ENCODE results near the gene ARHGAP5. TPM values are rescaled to one million over a fixed set of nuclear protein-coding genes. Genes with fewer than 3 reads are reported as not detected.

The ARHGAP5 gene
- total and polyA plus RNA-seq, 2 donors from 2014 or later = 17.7 to 142 TPM

DNA sequence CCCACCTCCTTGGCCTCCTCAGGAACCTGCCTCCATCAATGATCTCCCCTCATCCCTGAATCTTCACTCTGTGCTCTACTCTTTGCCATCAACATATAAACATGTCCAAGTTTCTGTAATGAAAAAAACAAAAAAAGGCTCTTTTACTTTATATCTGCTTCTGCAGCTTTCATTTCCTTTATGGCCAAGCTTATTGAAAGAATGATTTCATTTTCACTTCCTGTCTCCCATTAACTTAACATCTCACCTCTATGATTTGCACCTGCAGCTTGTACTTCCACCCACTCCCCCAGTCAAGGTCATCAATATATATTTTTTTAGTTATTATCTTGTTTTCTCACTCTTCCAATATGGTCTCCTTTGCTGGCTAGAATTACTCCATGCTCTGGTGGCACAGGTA, 109.1 kb downstream of the ARHGAP5 start:
- TF ChIP-seq, protein P1, sequence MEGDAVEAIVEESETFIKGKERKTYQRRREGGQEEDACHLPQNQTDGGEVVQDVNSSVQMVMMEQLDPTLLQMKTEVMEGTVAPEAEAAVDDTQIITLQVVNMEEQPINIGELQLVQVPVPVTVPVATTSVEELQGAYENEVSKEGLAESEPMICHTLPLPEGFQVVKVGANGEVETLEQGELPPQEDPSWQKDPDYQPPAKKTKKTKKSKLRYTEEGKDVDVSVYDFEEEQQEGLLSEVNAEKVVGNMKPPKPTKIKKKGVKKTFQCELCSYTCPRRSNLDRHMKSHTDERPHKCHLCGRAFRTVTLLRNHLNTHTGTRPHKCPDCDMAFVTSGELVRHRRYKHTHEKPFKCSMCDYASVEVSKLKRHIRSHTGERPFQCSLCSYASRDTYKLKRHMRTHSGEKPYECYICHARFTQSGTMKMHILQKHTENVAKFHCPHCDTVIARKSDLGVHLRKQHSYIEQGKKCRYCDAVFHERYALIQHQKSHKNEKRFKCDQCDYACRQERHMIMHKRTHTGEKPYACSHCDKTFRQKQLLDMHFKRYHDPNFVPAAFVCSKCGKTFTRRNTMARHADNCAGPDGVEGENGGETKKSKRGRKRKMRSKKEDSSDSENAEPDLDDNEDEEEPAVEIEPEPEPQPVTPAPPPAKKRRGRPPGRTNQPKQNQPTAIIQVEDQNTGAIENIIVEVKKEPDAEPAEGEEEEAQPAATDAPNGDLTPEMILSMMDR (IDR thresholded peaks at IDR 0.05; ENCODE audit: borderline replicate concordance, extremely low read depth, insufficient read depth) = no peak
- Histone ChIP-seq H3K27ac (ENCODE audit: low read depth in 2 of 2, low read length in 2 of 2) (no peak overlapping the region), H3K36me3 (ENCODE audit: control insufficient read depth in 2 of 3, insufficient read depth in 3 of 3, low read length in 3 of 3) (no peaks in the 10 kb centered on the region), H3K27me3 (ENCODE audit: control insufficient read depth, insufficient read depth, low read length) (no peaks in the 10 kb centered on the region), H3K4me1 (ENCODE audit: control insufficient read depth in 2 of 3, insufficient read depth in 2 of 3, low read depth in 1 of 3, low read length in 3 of 3) (no peaks in the 10 kb centered on the region), H3K4me3 (ENCODE audit: low read length in 3 of 3) (no peak overlapping the region), H3K9me3 (ENCODE audit: control insufficient read depth in 2 of 3, insufficient read depth in 1 of 3, low read length in 3 of 3) (peaks cover 0 to 5% (median 2%) of the 10 kb centered on the region in 3 donors), H3K9ac (ENCODE audit: low read length in 3 of 3) (no peak overlapping the region)
- intact Hi-C loops (cut with DNase I) = no loop called here
- DNase-seq = no peak
- no peak for FAIRE-seq

DNA sequence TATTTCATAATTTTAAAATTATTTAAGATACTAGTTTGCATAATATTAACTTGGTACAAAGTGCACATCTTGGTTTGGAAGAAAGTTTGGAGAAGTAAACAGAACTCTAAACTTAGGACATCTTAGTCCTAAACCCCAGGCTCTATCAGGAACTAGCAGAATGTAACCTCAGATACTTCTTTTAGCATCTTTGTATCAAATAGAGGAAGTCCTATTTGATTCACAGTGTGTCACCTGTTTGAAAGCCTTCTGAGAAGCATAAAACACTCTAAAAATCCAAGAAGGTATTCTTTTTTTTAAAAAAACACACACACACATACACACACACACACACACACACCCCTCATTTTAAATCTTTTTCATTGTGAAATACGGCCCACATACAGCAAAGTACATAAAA, 112.7 kb downstream of the ARHGAP5 start:
- H3K27me3 ChIP-seq (ENCODE audit: control insufficient read depth, insufficient read depth, low read length) = no peaks in the 10 kb centered on the region
- H3K9me3 ChIP-seq (ENCODE audit: control insufficient read depth in 2 of 3, insufficient read depth in 1 of 3, low read length in 3 of 3) = peaks cover 0 to 5% (median 2%) of the 10 kb centered on the region in 3 donors
- TF ChIP-seq, protein P1 (IDR thresholded peaks at IDR 0.05; ENCODE audit: borderline replicate concordance, extremely low read depth, insufficient read depth) = no peak
- H3K36me3 ChIP-seq (ENCODE audit: control insufficient read depth in 2 of 3, insufficient read depth in 3 of 3, low read length in 3 of 3) = no peaks in the 10 kb centered on the region
- DNase-seq (no peak), FAIRE-seq (no peak)
- H3K4me3 ChIP-seq (ENCODE audit: low read length in 3 of 3) = no peak overlapping the region
- H3K9ac ChIP-seq (ENCODE audit: low read length in 3 of 3) = no peak overlapping the region
- H3K27ac ChIP-seq (ENCODE audit: low read depth in 2 of 2, low read length in 2 of 2) = no peak overlapping the region
- intact Hi-C loops (cut with DNase I) = no loop called here
- no peaks in the 10 kb centered on the region for H3K4me1 ChIP-seq (ENCODE audit: control insufficient read depth in 2 of 3, insufficient read depth in 2 of 3, low read depth in 1 of 3, low read length in 3 of 3)

DNA sequence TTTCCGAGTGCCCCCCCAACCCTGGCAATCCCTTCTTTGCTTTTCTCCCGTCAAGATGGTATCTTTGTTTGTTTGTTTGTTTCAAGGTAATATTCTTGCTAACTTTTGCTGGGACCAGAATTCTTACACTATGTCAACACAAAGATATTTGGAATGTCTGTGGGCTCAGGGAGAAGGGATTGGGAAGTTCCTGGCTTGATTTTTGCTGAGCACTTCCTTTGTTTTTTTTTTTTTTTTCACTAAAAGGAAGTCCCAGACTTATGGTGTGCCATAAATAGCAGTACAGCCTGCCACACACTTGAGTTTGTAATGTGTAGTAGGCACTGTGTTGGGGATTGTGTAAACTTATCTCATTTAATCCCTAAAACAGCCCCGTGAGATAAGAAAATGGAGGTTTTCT, 113.6 kb downstream of the ARHGAP5 start:
- FAIRE-seq (no peak), DNase-seq (no peak)
- Histone ChIP-seq H3K36me3 (ENCODE audit: control insufficient read depth in 2 of 3, insufficient read depth in 3 of 3, low read length in 3 of 3) (no peaks in the 10 kb centered on the region), H3K9me3 (ENCODE audit: control insufficient read depth in 2 of 3, insufficient read depth in 1 of 3, low read length in 3 of 3) (no peaks in the 10 kb centered on the region), H3K27ac (ENCODE audit: low read depth in 2 of 2, low read length in 2 of 2) (no peak overlapping the region), H3K4me1 (ENCODE audit: control insufficient read depth in 2 of 3, insufficient read depth in 2 of 3, low read depth in 1 of 3, low read length in 3 of 3) (no peaks in the 10 kb centered on the region), H3K4me3 (ENCODE audit: low read length in 3 of 3) (no peak overlapping the region), H3K27me3 (ENCODE audit: control insufficient read depth, insufficient read depth, low read length) (no peaks in the 10 kb centered on the region), H3K9ac (ENCODE audit: low read length in 3 of 3) (no peak overlapping the region)
- TF ChIP-seq, protein P1 (IDR thresholded peaks at IDR 0.05; ENCODE audit: borderline replicate concordance, extremely low read depth, insufficient read depth) = no peak
- intact Hi-C loops (cut with DNase I) = no loop called here

DNA sequence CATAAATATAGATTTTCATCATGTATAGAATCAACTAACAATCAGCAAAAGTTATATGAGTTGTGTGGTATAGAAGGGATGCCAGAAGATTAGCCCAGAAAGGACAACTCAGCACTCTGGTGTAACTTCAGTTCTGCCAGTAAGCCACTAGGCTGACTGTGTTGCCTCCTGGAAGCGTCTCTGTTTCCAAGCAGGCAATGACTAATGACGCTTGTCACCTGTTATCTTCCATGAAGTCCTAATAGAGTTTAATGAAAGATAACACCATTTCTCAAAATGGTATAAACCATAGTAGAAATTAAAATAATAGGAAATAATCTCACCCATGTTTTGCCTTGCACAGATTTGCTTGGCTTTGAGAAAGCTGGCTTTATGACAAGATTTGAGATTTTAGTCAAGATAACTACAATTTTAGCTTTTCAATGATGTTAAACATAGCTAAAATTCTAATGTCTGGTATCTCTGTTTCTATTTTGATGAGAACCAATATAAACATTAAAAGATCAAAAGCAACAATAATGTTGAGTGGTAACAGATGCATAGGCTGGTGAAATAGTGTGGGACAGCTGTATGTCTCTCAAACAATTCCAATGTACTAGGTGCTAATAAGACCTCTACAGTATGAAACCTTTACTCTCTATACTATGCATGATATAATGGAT, 115.7 kb downstream of the ARHGAP5 start:
- Histone ChIP-seq H3K4me1 (ENCODE audit: control insufficient read depth in 2 of 3, insufficient read depth in 2 of 3, low read depth in 1 of 3, low read length in 3 of 3) (no peaks in the 10 kb centered on the region), H3K27ac (ENCODE audit: low read depth in 2 of 2, low read length in 2 of 2) (no peak overlapping the region), H3K36me3 (ENCODE audit: control insufficient read depth in 2 of 3, insufficient read depth in 3 of 3, low read length in 3 of 3) (no peaks in the 10 kb centered on the region), H3K9ac (ENCODE audit: low read length in 3 of 3) (no peak overlapping the region), H3K9me3 (ENCODE audit: control insufficient read depth in 2 of 3, insufficient read depth in 1 of 3, low read length in 3 of 3) (no peaks in the 10 kb centered on the region), H3K27me3 (ENCODE audit: control insufficient read depth, insufficient read depth, low read length) (no peaks in the 10 kb centered on the region), H3K4me3 (ENCODE audit: low read length in 3 of 3) (no peak overlapping the region)
- DNase-seq (no peak), FAIRE-seq (no peak)
- intact Hi-C loops (cut with DNase I) = no loop called here
- TF ChIP-seq, protein P1 (IDR thresholded peaks at IDR 0.05; ENCODE audit: borderline replicate concordance, extremely low read depth, insufficient read depth) = no peak

All from kidney (tissue), 14 donors.